Measurements from ENCODE around the gene COL18A1.

The COL18A1 gene

GRCh38 chr21:45509566-45510465 lies 104.9 kb downstream of the COL18A1 start:
- DNase-seq: no peak

- DNase-seq: no peak
Measured at GRCh38 chr21:45510466-45510955, 105.5 kb downstream of the COL18A1 start.

- DNase-seq: no peak
Measured at GRCh38 chr21:45511007-45511406, 106.0 kb downstream of the COL18A1 start.

DNA sequence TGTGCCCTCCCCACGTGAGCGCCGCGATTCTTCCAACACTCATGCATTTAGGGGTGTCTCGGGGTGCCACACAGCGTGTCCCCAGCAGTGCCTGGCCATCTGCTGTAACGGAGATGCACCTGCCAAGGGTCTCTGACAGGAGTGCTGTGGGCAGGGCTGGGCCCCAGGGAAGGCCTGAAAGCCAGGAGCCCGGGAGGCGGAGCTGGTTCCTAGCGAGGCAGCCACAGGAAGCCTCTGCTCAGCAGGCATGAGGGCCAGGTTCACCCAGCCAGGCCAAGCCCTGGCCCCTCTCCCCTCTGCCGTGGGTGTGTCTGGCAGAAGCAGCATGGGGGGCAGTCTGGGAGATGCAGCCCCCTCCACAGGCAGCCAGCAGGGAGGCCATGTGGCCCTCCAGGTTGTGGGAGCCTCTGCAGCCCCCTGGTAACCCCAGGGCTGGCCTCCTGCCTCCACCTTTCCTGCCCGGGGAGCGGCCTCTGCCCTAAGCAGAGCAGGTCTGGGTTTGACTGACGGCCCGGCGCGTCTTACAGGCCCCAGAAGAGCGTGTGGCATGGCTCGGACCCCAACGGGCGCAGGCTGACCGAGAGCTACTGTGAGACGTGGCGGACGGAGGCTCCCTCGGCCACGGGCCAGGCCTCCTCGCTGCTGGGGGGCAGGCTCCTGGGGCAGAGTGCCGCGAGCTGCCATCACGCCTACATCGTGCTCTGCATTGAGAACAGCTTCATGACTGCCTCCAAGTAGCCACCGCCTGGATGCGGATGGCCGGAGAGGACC lies 106.9 kb downstream of the COL18A1 start:
- no peak for DNase-seq

GRCh38 chr21:45512626-45513002 lies 107.6 kb downstream of the COL18A1 start:
- no peak for DNase-seq

DNA sequence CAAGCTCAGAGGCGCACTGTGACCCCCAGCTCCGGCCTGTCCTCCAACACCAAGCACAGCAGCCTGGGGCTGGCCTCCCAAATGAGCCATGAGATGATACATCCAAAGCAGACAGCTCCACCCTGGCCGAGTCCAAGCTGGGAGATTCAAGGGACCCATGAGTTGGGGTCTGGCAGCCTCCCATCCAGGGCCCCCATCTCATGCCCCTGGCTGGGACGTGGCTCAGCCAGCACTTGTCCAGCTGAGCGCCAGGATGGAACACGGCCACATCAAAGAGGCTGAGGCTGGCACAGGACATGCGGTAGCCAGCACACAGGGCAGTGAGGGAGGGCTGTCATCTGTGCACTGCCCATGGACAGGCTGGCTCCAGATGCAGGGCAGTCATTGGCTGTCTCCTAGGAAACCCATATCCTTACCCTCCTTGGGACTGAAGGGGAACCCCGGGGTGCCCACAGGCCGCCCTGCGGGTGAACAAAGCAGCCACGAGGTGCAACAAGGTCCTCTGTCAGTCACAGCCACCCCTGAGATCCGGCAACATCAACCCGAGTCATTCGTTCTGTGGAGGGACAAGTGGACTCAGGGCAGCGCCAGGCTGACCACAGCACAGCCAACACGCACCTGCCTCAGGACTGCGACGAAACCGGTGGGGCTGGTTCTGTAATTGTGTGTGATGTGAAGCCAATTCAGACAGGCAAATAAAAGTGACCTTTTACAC lies 108.2 kb downstream of the COL18A1 start:
- peak; percentile 38 for DNase-seq

DNA sequence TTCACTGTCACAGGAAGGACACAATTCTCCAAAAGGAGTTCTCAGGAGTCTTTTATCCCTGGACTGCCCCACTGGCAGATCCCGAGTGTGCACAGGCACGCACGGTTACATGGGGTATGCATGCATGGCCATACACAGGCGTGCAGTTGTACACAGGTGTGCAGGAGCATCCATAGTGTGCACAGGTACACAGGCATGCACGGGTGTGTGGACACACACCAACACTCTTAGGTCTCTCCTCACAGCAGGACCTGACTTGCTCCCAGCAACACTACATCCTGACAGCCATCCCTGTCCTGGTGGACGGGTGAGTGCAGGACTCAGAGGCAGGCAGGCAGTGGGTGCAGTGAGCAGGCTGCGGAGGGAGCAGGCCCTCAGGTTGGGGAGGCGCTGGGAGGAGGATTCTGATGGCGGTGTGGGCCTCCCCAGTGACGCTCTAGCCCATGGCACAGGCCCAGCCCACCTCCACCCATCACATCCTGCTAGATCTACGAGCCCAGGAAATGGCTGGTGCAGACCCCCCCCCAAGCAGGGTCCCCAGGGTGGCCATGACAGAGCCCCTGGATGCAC lies 108.9 kb downstream of the COL18A1 start:
- DNase-seq: no peak

GRCh38 chr21:45514311-45515021 lies 109.5 kb downstream of the COL18A1 start:
- DNase-seq: no peak

DNA sequence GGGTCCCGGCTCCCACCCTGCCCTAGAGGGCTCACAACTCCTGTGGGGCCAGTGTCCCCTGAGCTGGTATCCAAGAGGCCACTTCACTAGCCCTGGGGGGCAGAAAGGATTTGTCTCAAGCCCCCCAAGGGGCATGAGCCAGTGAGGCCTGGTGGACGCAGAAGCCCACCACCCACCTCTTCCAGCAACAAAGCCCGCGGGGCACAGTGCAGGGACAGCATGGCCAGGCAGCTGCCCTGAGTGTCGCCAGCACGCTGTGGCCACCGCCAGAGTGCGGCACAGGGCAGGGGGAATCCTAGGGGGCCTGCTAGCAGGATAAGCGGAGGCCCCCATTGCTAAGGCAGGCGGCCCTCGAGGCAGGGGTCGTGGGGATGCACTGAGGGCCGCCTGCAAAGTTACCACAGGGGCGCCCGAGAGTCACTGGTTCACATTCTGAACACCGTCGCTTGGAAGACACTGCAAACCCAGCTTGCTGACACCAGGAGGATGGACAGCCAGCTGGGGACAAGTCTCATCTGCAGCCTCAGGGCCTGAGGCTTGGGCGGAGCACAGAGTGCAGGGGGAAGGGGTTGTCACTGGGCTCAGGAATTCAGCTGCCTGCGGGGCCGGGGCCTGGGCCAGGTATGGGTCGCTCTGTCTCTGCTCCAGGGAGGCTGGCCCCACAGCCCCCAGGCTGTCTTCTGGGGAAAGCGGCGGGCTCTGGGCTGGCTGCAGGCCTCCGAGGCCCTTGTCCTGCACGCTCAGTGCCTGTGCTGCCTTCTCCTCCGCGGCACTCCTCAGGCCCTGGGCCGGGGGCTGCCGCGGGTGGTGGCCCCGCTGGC lies 110.5 kb downstream of the COL18A1 start:
- no peak for DNase-seq

DNA sequence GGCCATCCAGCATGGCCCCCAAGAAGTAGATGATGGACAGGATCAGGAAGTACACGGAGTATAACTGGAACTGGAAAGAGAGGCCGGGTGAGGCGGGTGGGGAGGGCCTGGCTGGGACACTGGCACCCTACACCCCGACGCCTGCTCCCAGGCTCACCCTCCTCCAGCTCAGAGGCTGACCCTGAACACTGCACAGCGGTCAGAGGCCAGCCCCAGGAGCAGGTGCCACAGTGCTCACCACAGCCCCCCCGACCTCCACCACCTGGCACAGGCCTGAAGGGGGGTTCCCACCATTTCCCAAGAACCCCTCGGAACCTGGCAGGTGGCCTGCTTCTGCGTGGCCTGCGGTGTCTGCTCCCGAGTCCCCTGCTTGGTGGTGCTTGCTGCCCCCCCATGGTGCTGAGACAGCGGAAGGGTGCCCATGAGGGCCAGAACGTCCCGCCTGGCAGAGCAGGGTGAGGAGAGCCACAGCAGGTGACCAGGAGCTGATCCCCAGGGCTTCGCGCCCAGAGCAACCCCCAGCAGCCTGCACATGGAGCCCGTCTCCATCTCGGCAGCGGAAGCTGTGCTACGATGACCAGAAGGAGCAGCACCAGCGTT lies 111.2 kb downstream of the COL18A1 start:
- no peak for DNase-seq

DNA sequence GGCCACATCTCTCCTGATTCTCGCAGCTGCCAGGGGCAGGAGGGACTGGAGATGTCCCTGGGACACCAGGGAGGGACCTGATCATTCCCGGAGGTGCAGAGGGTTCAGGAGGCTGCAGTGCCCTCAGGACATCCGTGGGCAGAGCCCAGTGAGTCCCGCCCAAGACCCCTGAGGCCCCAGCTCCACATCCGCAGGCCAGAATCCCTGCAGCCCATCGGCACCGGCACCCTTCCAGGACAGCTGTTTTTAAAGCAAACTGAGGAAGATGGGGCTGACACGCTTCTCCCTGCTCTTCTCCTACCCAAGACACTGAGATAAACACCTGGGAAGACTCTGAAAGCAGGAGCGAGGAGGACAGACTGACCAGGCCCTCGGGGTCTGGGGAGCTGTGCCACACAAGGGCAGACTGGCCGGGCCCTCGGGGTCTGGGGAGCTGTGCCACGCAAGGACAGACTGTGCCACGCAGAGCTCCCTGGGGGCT lies 111.7 kb downstream of the COL18A1 start:
- no peak for DNase-seq

DNA sequence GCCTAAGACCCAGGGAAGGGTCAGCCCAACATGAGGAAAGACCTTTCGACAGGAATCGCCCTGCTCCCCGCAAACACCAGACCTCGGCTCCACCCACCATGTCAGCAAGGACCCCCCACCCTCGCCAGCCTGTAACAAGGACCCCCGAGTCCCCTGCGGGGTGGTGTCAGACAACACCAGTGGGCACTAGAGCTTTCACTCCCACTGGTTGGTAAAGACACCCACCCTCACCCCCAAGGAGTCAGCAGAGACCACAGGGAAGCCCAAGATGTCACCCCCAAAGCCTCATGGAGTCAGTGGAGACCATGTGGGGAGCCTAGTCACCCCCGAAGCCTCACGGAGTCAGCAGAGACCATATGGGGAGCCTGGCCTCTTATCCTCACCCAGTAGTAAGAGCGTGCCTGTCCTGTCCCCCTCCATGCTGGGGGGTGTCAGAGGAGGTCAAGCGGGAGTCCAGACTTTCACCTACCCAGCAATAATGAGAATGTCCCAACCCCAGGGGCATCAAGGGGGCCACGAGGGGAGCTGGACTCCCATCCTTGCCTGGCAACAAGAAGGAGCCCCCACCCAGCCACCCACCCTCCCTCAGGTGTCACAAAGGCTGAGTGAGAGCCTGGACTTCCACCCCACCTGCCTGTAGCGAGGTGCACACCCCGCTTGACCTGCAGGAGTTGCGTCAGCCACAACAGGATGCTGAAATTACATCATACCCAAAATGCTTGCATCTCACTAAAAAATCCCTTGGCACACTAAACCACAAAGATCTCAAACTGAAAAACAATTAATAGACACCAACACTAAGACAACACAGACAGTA lies 112.5 kb downstream of the COL18A1 start:
- DNase-seq: peak; percentile 87

GRCh38 chr21:45518742-45519141 lies 113.8 kb downstream of the COL18A1 start:
- DNase-seq: no peak

GRCh38 chr21:45519182-45519581 lies 114.2 kb downstream of the COL18A1 start:
- no peak for DNase-seq

DNA sequence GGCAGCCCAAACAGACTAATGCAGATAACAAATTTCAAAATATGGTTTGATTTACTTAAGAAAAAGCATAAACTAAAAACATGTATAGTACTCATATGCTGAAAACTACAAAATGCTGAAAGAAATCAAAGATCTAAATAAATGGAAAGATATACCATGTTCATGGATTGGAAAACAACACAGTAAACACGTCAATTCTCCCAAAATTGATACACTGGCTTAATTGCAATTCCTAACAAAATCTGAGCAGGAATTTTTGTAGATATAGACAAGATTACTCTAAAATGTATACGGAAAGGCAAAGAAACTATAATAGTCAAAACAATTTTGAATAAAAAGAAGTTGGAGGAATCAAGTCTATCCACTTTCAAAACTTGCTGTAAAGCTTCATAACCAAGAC lies 116.3 kb downstream of the COL18A1 start:
- DNase-seq: no peak

GRCh38 chr21:45522381-45522780 lies 117.4 kb downstream of the COL18A1 start:
- no peak for DNase-seq

GRCh38 chr21:45522986-45523385 lies 118.0 kb downstream of the COL18A1 start:
- no peak for DNase-seq

- no peak for DNase-seq
Measured at GRCh38 chr21:45523411-45524101, 118.6 kb downstream of the COL18A1 start.

DNA sequence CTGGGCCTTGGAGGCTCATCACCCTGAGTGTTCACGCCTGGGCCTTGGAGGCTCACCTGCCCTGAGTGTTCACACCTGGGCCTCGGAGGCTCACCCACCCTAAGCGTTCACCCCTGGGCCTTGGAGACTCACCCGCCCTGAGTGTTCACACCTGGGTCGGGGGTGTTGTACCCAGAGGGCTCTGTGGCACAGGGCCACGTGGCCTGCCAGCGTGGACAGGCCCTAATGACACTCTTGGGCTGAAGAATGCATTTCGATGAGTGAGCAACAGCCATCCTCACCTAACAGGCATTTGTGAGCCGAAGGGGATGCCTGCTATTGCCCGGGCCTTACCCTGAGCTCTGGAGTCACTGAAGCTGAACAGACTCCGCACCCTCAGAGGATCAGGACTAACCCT lies 119.8 kb downstream of the COL18A1 start:
- no peak for DNase-seq

All from activated CD4-positive, alpha-beta T cell treated with anti-CD3 and anti-CD28 coated beads, Interleukin-10, Interleukin-2, amounts not matched to agents 100 ng/mL and 50 ng/mL, durations not matched to agents 16 hours and 8 hours (primary cell).